HG02973 (cell line): ENCODE measurements around the gene ENPP3.

Experiments
- ATAC-seq: cut with Tn5 transposase; IDR thresholded peaks from one replicate; pipeline ENCODE4 v1.9.1; 2021; ENCODE audit warnings: moderate library complexity; ENCODE audit not compliant: unreplicated experiment

Gene ENPP3

DNA sequence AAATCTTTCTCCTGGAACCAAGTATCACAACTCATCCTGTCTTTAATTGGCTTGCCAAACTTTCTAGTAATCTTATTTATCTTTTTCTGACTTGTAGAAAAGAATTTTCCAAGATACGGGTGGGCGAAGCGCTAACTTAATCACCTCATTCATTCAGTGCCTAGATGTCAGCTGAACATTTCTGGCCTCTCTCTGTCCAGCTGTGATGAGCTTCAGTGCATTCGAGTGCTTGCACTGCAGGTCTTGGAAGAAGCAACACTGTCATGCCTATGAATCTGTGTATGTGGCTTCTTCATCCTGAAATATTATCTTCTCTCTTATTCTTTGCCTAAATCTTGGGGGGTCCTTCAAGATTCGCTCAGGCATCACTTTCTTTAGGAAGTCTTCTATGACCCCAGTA, 154.4 kb downstream of the ENPP3 start:
- ATAC-seq = no peak

DNA sequence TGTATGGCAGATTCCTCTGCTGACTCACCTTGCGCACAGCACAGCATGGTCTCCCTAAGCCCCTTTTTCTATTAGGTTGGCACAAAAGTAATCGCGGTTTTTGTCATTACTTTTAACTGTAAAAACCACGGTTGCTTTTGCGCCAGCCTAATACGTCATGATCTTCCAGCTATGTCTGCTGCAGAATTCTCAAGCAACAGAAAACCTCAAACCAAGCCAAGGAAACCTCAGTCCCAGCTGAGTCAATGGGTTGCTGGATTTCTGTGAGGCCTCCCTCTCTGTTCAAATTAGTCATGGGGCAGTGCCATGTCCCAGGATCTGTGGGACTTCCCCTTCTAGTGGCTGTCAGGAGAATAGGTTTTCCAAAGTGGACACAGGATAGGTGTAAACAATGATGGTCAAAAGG, 155.0 kb downstream of the ENPP3 start:
- no peak for ATAC-seq

DNA sequence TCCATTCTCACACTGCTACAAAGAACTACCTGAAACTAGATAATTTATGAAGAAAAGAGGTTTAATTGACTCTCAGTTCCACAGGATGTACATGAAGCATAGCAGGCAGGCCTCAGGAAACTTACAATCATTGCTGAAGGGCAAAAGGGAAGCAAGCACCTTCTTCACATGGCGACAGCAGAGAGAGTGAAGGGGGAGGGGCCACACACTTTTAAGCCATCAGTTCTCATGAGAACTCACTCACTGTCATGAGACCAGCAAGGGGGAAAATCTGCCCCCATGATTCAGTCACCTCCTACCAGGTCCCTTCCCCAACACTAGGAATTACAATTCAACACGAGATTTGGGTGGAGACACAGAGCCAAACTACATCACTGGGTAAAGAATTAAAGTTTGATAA, 158.3 kb downstream of the ENPP3 start:
- no peak for ATAC-seq
